ENCODE measurements around the gene CEP162. TPM values are rescaled to one million over a fixed set of nuclear protein-coding genes. Genes with fewer than 3 reads are reported as not detected.

The CEP162 gene
- total RNA-seq, 1 experiment from 2014 or later = 12.1 TPM

- no peaks in the 10 kb centered on the region for H3K36me3 ChIP-seq (ENCODE audit: insufficient read depth, low read length, poor library complexity, severe bottlenecking)
- DNase-seq (ENCODE audit: low spot score) = no peak
- H3K27me3 ChIP-seq (replicated peaks; ENCODE audit: insufficient read depth, low read depth, low read length, poor library complexity) = no peaks in the 10 kb centered on the region
Measured at GRCh38 chr6:84161190-84161589, 66.3 kb downstream of the CEP162 start.

GRCh38 chr6:84156306-84156705 is 71.1 kb downstream of the CEP162 start:
- no peak for DNase-seq (ENCODE audit: low spot score)
- TF ChIP-seq CTCF (conservative IDR thresholded peaks at IDR 0.05; ENCODE audit: low read depth, low read length) (no peak), EZH2 (IDR thresholded peaks at IDR 0.05; ENCODE audit: borderline replicate concordance, low read depth, low read length, poor library complexity, severe bottlenecking) (no peak)
- H3K36me3 ChIP-seq (ENCODE audit: insufficient read depth, low read length, poor library complexity, severe bottlenecking) = no peaks in the 10 kb centered on the region
- H3K9me3 ChIP-seq (ENCODE audit: low read depth, low read length, poor library complexity, severe bottlenecking) = no peaks in the 10 kb centered on the region
- intact Hi-C loops (cut with micrococcal nuclease; ENCODE audit: unreplicated experiment) = no loop called here
- H3K4me1 ChIP-seq (ENCODE audit: insufficient read depth, low read length, poor library complexity, severe bottlenecking) = no peaks in the 10 kb centered on the region
- H3K27ac ChIP-seq (ENCODE audit: low read depth, low read length, poor library complexity, severe bottlenecking) = no peak overlapping the region
- ChIA-PET POLR2A (ENCODE audit: low non-redundant PET) (no interaction called here), CTCF (no interaction called here)
- H3K4me3 ChIP-seq (ENCODE audit: low read depth, low read length, poor library complexity, severe bottlenecking) = no peak overlapping the region
- BruUV-seq (replicated peaks) = no TSS peak
- H3K27me3 ChIP-seq (replicated peaks; ENCODE audit: insufficient read depth, low read depth, low read length, poor library complexity) = no peaks in the 10 kb centered on the region

More at GRCh38 chr6:84161190-84161589, 66.3 kb downstream of the CEP162 start:
- BruUV-seq (replicated peaks) = no TSS peak
- ChIA-PET POLR2A (ENCODE audit: low non-redundant PET) (no interaction called here), CTCF (no interaction called here)
- H3K9me3 ChIP-seq (ENCODE audit: low read depth, low read length, poor library complexity, severe bottlenecking) = no peaks in the 10 kb centered on the region
- H3K4me1 ChIP-seq (ENCODE audit: insufficient read depth, low read length, poor library complexity, severe bottlenecking) = no peaks in the 10 kb centered on the region
- intact Hi-C loops (cut with micrococcal nuclease; ENCODE audit: unreplicated experiment) = no loop called here
- no peak overlapping the region for H3K27ac ChIP-seq (ENCODE audit: low read depth, low read length, poor library complexity, severe bottlenecking)
- H3K4me3 ChIP-seq (ENCODE audit: low read depth, low read length, poor library complexity, severe bottlenecking) = no peak overlapping the region
- TF ChIP-seq CTCF (conservative IDR thresholded peaks at IDR 0.05; ENCODE audit: low read depth, low read length) = no peak
- no peak for TF ChIP-seq EZH2 (IDR thresholded peaks at IDR 0.05; ENCODE audit: borderline replicate concordance, low read depth, low read length, poor library complexity, severe bottlenecking)

- intact Hi-C loops (cut with micrococcal nuclease; ENCODE audit: unreplicated experiment) = no loop called here
- CTCF ChIA-PET = no interaction called here
Measured at GRCh38 chr6:84151669-84152068, 75.8 kb downstream of the CEP162 start.

More at GRCh38 chr6:84151669-84152068, 75.8 kb downstream of the CEP162 start:
- H3K4me1 ChIP-seq (ENCODE audit: insufficient read depth, low read length, poor library complexity, severe bottlenecking) = no peaks in the 10 kb centered on the region
- H3K4me3 ChIP-seq (ENCODE audit: low read depth, low read length, poor library complexity, severe bottlenecking) = no peak overlapping the region
- H3K27me3 ChIP-seq (replicated peaks; ENCODE audit: insufficient read depth, low read depth, low read length, poor library complexity) = no peaks in the 10 kb centered on the region
- DNase-seq (ENCODE audit: low spot score) = no peak
- H3K36me3 ChIP-seq (ENCODE audit: insufficient read depth, low read length, poor library complexity, severe bottlenecking) = no peaks in the 10 kb centered on the region
- no peak overlapping the region for H3K27ac ChIP-seq (ENCODE audit: low read depth, low read length, poor library complexity, severe bottlenecking)
- POLR2A ChIA-PET (ENCODE audit: low non-redundant PET) = no interaction called here
- no peaks in the 10 kb centered on the region for H3K9me3 ChIP-seq (ENCODE audit: low read depth, low read length, poor library complexity, severe bottlenecking)
- TF ChIP-seq EZH2 (IDR thresholded peaks at IDR 0.05; ENCODE audit: borderline replicate concordance, low read depth, low read length, poor library complexity, severe bottlenecking) (no peak), CTCF (conservative IDR thresholded peaks at IDR 0.05; ENCODE audit: low read depth, low read length) (no peak)
- no TSS peak for BruUV-seq (replicated peaks)

Measured in A673 (cell line).